HL-60/S4 treated with retinoic acid at 250 ng/mL for 4 days and 3 days (cell line): ENCODE measurements around the gene KIAA1586.

Source experiments
- in situ Hi-C: fragments of 300-500 bp; cut with MboI; formaldehyde crosslinking; loops from 2 replicates; pipeline ENCODE4 v1.7.0; 2022; ENCODE audit warnings: low sequenced_read_pairs

Gene KIAA1586

DNA sequence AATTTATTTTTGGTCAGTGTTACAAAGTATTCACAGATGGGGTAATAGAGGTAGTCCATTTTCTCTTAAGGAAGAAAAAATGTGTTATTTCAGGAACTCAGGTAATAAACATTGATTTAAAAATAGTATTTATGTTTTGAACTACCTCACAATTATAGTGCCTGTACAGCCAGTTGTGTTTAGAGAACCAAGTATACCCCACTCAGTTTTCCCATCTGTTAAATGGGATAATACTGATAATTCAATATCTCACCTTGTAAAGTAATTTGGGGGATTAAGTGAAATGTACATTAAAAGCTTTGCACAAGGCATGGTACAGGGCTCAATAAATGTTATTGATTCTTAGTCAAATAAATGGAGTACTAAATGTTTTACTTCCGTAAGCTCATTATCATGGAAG lies 48.2 kb downstream of the KIAA1586 start:
- in situ Hi-C loops, result no loop called here

DNA sequence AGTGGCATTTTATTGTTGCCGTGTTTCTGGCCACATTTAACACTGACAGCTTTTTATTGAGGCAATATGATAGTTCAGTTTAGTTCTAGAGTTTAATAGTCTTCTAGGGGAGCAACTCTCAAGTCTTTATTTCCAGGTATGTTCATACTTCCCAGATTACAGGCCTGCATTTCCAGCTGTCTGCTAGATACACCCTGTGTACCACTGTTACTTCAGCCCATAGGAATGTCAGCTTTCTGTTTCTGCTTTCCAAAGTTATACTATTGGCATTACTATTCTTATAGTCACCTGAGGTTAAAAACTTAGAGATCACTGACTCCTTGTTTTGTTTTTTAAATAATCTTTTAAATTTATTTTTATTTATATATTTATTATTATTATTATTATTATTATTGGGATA lies 51.1 kb downstream of the KIAA1586 start:
- in situ Hi-C loops, result no loop called here

DNA sequence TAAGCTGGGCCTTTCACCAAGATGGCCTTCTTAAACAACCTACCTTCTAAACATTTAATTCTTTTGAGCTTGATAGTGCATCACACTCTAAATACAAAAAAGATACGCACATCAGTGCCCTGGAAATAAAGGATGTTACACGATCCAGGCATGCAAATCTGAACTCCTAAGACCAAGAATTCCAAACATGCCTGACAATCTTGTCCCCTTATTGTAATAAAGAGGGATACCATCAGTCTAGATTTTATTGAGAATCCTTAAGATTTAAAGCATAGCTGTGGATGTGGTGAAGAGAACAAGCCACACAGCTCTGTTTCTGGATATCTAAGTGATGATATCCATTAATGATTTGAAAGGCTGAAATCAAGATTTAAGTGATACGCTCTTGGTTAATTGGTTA lies 56.5 kb downstream of the KIAA1586 start:
- in situ Hi-C loops, result no loop called here

GRCh38 chr6:57104336-57104735 lies 57.8 kb downstream of the KIAA1586 start:
- in situ Hi-C loops, result no loop called here
